OCI-LY7 (cell line): ENCODE measurements around the gene KATNA1. TPM values are rescaled to one million over a fixed set of nuclear protein-coding genes. Genes with fewer than 3 reads are reported as not detected.

Experiments
- BruUV-seq: library from RNA; stranded (reverse); fragments of 400-500 nt; replicated peaks from 2 replicates; lab custom pipeline; 2021; lab: Mats Ljungman, UMichigan
- CTCF ChIA-PET: fragments of 300-600 bp; sonication (Branson Sonifier 250); formaldehyde crosslinking; loops from one replicate; lab custom pipeline; 2022; ENCODE audit warnings: antibody characterized with exemption; ENCODE audit not compliant: unreplicated experiment; lab: Charles Lee
- POLR2A ChIA-PET: fragments of 300-600 bp; sonication (Branson Sonifier 250); formaldehyde crosslinking; loops from one replicate; lab custom pipeline; 2022; ENCODE audit warnings: antibody characterized with exemption; lab: Charles Lee
- DNase-seq: peaks from one replicate; pipeline ENCODE4 v3.0.0-alpha.2; 2015; ENCODE audit warnings: low spot score
- H2AFZ ChIP-seq: fragments of 200-600 bp; sonication (generic), shearing (Covaris generic); 2 replicates; pipeline ENCODE4 v1.6.1; 2014; ENCODE audit warnings: mild to moderate bottlenecking, antibody characterized with exemption, low read length, moderate library complexity
- H3K27ac ChIP-seq: fragments of 200-600 bp; sonication (generic); 2 replicates; pipeline ENCODE4 v1.5.1; 2014; ENCODE audit warnings: mixed run types, low read depth, mild to moderate bottlenecking, moderate library complexity, low read length, inconsistent platforms; ENCODE audit not compliant: poor library complexity, severe bottlenecking
- H3K36me3 ChIP-seq: fragments of 200-600 bp; sonication (generic); 2 replicates; pipeline ENCODE4 v1.6.1; 2014; ENCODE audit warnings: mild to moderate bottlenecking, antibody characterized with exemption, low read length, moderate library complexity, mixed read lengths; ENCODE audit not compliant: insufficient read depth
- H3K4me1 ChIP-seq: fragments of 200-600 bp; sonication (generic); 2 replicates; pipeline ENCODE4 v1.5.1; 2014; ENCODE audit warnings: mild to moderate bottlenecking, low read length; ENCODE audit not compliant: insufficient read depth, poor library complexity, severe bottlenecking
- H3K4me2 ChIP-seq: fragments of 200-600 bp; sonication (generic); 2 replicates; pipeline ENCODE4 v1.6.1; 2014; ENCODE audit warnings: mild to moderate bottlenecking, low read length
- H3K4me3 ChIP-seq: fragments of 200-600 bp; sonication (generic); 2 replicates; pipeline ENCODE4 v1.5.1; 2014; ENCODE audit warnings: mild to moderate bottlenecking, low read depth, low read length; ENCODE audit not compliant: poor library complexity, severe bottlenecking
- H3K79me2 ChIP-seq: fragments of 200-600 bp; sonication (generic); 2 replicates; pipeline ENCODE4 v1.6.1; 2016; ENCODE audit warnings: low read depth, mild to moderate bottlenecking, low read length, moderate library complexity, mixed read lengths; ENCODE audit not compliant: insufficient read depth
- H3K9me2 ChIP-seq: fragments of 200-600 bp; sonication (generic); 2 replicates; pipeline ENCODE4 v1.6.1; 2016; ENCODE audit warnings: mild to moderate bottlenecking, low read length, mixed read lengths; ENCODE audit not compliant: insufficient read depth
- H3K9me3 ChIP-seq: fragments of 200-600 bp; sonication (generic); 2 replicates; pipeline ENCODE4 v1.6.1; 2014; ENCODE audit warnings: mild to moderate bottlenecking, mixed run types, low read length, mixed read lengths
- H4K20me1 ChIP-seq: fragments of 200-600 bp; sonication (generic); 2 replicates; pipeline ENCODE4 v1.6.1; 2014; ENCODE audit warnings: mild to moderate bottlenecking, antibody characterized with exemption, low read length, moderate library complexity, mixed read lengths; ENCODE audit not compliant: insufficient read depth
- CTCF ChIP-seq: fragments of 200-600 bp; sonication (generic); conservative IDR thresholded peaks from 2 replicates; pipeline ENCODE4 v1.5.1; 2014; ENCODE audit warnings: mild to moderate bottlenecking, antibody characterized with exemption, low read length, moderate library complexity, mixed read lengths
- EZH2phosphoT487 ChIP-seq: fragments of 200-600 bp; sonication (generic); IDR thresholded peaks from 2 replicates; pipeline ENCODE4 v1.6.1; 2018; ENCODE audit warnings: low read depth, borderline replicate concordance, mild to moderate bottlenecking, mixed run types, antibody characterized with exemption, low read length, moderate library complexity, mixed read lengths
- intact Hi-C: fragments of 100-400 bp; cut with micrococcal nuclease; formaldehyde crosslinking; loops from one replicate; pipeline ENCODE4 v1.10.0; 2022; ENCODE audit not compliant: unreplicated experiment
- total RNA-seq, 2 experiments: library from RNA; depleted of rRNA in 1 of 2; stranded (reverse); fragments of >200 nt in 1 of 2; shearing (Covaris generic) in 1 of 2; gene quantifications; 2 replicates each; pipeline ENCODE4 v1.2.3, GENCODE V29; 2014 to 2022

The KATNA1 gene
- total RNA-seq, 2 experiments from 2014 or later = 35.1 to 36.5 TPM

- TF ChIP-seq CTCF (no peak), EZH2phosphoT487 (no peak)
- Histone ChIP-seq H3K27ac (peak overlapping the region; percentile 79), H3K9me2 (no peaks in the 10 kb centered on the region), H3K4me1 (peaks cover 30% of the 10 kb centered on the region), H2AFZ (no peak overlapping the region), H4K20me1 (0 out of 2 replicates have a peak, but pooled peaks cover 14% of the 10 kb centered on the region), H3K4me3 (peak overlapping the region; percentile 97), H3K4me2 (peak overlapping the region; percentile 84), H3K36me3 (peaks cover 11% of the 10 kb centered on the region; the same call in 1 of the 2 replicates), H3K79me2 (peaks cover 45% of the 10 kb centered on the region), H3K9me3 (no peaks in the 10 kb centered on the region)
- intact Hi-C loops = loop anchor here (1.0 to 10.0 kb wide), 3 partner anchors 149 to 357 kb away; partner anchors contain the start of gene RAET1G
- DNase-seq = peak; percentile 32
- POLR2A ChIA-PET = interaction anchor here (0.6 kb wide), 1 partner anchor 28 kb away, joined by 3 read pairs; no protein-coding TSS in a partner anchor
- CTCF ChIA-PET = no interaction called here
- TSS peak; percentile 77 for BruUV-seq
These were observed 80.4 kb downstream of the KATNA1 start for GRCh38 chr6:149567945-149568585.

DNA sequence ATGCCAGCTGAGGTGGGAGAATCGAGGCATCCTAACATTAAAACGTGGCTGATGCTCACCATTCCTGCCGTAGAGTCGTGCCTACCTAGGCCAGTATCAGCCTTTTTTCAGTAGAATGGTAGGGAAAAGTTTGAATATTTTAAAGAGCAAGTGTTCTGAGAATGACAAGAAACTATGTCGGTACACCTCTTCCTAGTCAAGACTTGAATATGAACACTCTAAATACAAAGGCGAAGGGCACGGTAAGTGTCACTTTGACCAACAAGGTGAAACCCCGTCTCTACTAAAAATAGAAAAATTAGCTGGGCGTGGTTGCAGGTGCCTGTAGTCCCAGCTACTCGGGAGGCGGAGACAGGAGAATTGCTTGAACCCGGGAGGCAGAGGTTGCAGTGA is 81.3 kb downstream of the KATNA1 start:
- CTCF ChIA-PET = no interaction called here
- H3K4me3 ChIP-seq = peak overlapping the region; percentile 97
- POLR2A ChIA-PET = no interaction called here

More for the DNA sequence above, 81.3 kb downstream of the KATNA1 start:
- 0 out of 2 replicates have a peak, but pooled peaks cover 14% of the 10 kb centered on the region for H4K20me1 ChIP-seq
- H3K4me2 ChIP-seq = peak overlapping the region; percentile 84
- H3K4me1 ChIP-seq = peaks cover 30% of the 10 kb centered on the region
- peak overlapping the region; percentile 79 for H3K27ac ChIP-seq
- H2AFZ ChIP-seq = peak overlapping the region; percentile 87
- H3K9me3 ChIP-seq = no peaks in the 10 kb centered on the region
- intact Hi-C loops = loop anchor here (1.0 to 10.0 kb wide), 3 partner anchors 150 to 358 kb away; partner anchors contain the start of gene RAET1G
- 0 out of 2 replicates have a peak, but pooled peaks cover 2% of the 10 kb centered on the region for H3K36me3 ChIP-seq
- peaks cover 45% of the 10 kb centered on the region for H3K79me2 ChIP-seq
- no peaks in the 10 kb centered on the region for H3K9me2 ChIP-seq
- no TSS peak for BruUV-seq
- peak; percentile 45 for DNase-seq
- TF ChIP-seq CTCF (no peak), EZH2phosphoT487 (no peak)
